ENCODE data around the gene SRPK2. TPM values are rescaled to one million over a fixed set of nuclear protein-coding genes. Genes with fewer than 3 reads are reported as not detected.

Gene SRPK2
- polyA plus RNA-seq, 1 of the 3 experiments (the other 2 are of a cell fraction): 15.4 TPM

- Histone ChIP-seq H3K4me3 (ENCODE audit: low read depth in 2 of 2, low read length in 1 of 2) (no peak overlapping the region), H3K4me1 (ENCODE audit: control insufficient read depth in 1 of 2, insufficient read depth in 2 of 2, low read depth in 1 of 2, low read length in 1 of 2) (peaks cover 6 to 26% of the 10 kb centered on the region in 2 experiments; a peak in 3 of 4 replicates), H3K27ac (ENCODE audit: low read depth in 2 of 2, low read length in 1 of 2) (no peak overlapping the region), H3K27me3 (ENCODE audit: insufficient read depth) (no peaks in the 10 kb centered on the region), H3K9me3 (no peaks in the 10 kb centered on the region), H2AFZ (ENCODE audit: low read depth) (no peak overlapping the region), H3K79me2 (ENCODE audit: insufficient read depth) (peaks cover 99% of the 10 kb centered on the region), H4K20me1 (ENCODE audit: insufficient read depth) (peaks cover 76% of the 10 kb centered on the region), H3K9me2 (no peaks in the 10 kb centered on the region), H3K36me3 (replicated peaks in 1 of 2; ENCODE audit: control insufficient read depth in 1 of 2, insufficient read depth in 2 of 2, low read length in 1 of 2) (peaks cover 0 to 11% of the 10 kb centered on the region in 2 experiments), H3K9ac (no peak overlapping the region), H3K4me2 (no peak overlapping the region), H3F3A (replicated peaks; ENCODE audit: insufficient read depth) (peaks cover 9% of the 10 kb centered on the region)
- ChIA-PET CTCF (interaction anchor here (0.6 kb wide), 1 partner anchor 237 kb away, joined by 3 read pairs; no protein-coding TSS in a partner anchor), POLR2A (no interaction called here)
- TF ChIP-seq TCF12 (IDR thresholded peaks at IDR 0.05): no peak
- peak; percentile 10; the same call in 1 of the 2 replicates for TF ChIP-seq FOSL2 (IDR thresholded peaks at IDR 0.05; ENCODE audit: borderline replicate concordance, low read depth)
- 86% methylated on average over 4 of the region's 4 CpGs for WGBS (ENCODE audit: low lambda C conversion rate)
- DNase-seq: no peak
Observed at GRCh38 chr7:105218215-105218614, 170.5 kb downstream of the SRPK2 start.

- no peak overlapping the region for H2AFZ ChIP-seq (ENCODE audit: low read depth)
- H3K9me2 ChIP-seq: no peaks in the 10 kb centered on the region
- ChIA-PET CTCF (no interaction called here), POLR2A (no interaction called here)
- peaks cover 0 to 9% of the 10 kb centered on the region in 2 experiments for H3K36me3 ChIP-seq (replicated peaks in 1 of 2; ENCODE audit: control insufficient read depth in 1 of 2, insufficient read depth in 2 of 2, low read length in 1 of 2)
- H3F3A ChIP-seq (replicated peaks; ENCODE audit: insufficient read depth): peaks cover 9% of the 10 kb centered on the region
- no peak overlapping the region for H3K4me3 ChIP-seq (ENCODE audit: low read depth in 2 of 2, low read length in 1 of 2)
- H3K9ac ChIP-seq: no peak overlapping the region
- H3K79me2 ChIP-seq (ENCODE audit: insufficient read depth): peaks cover 98% of the 10 kb centered on the region
- DNase-seq: no peak
- H3K4me2 ChIP-seq: no peak overlapping the region
- TF ChIP-seq REST (IDR thresholded peaks at IDR 0.05; ENCODE audit: low read depth, low read length) (no peak), GATA2 (CRISPR knock-in tag; IDR thresholded peaks at IDR 0.05) (no peak), RXRA (IDR thresholded peaks at IDR 0.05; ENCODE audit: borderline replicate concordance, low read depth) (no peak), FOXM1 (IDR thresholded peaks at IDR 0.05; ENCODE audit: low read depth) (no peak), YY1 (IDR thresholded peaks at IDR 0.05; ENCODE audit: low read depth) (no peak), RFX5 (IDR thresholded peaks at IDR 0.05; ENCODE audit: low read length) (no peak), GABPA (IDR thresholded peaks at IDR 0.05; ENCODE audit: low read depth) (no peak), FOSL2 (IDR thresholded peaks at IDR 0.05; ENCODE audit: borderline replicate concordance, low read depth) (no peak), POLR2AphosphoS5 (IDR thresholded peaks at IDR 0.05; ENCODE audit: low read depth, low read length) (no peak), EP300 (IDR thresholded peaks at IDR 0.05; ENCODE audit: borderline replicate concordance in 1 of 2, low read depth in 1 of 2, low read length in 1 of 2) (no peak), CHD2 (IDR thresholded peaks at IDR 0.05; ENCODE audit: low read length, partially characterized antibody) (no peak), SIN3A (IDR thresholded peaks at IDR 0.05; ENCODE audit: borderline replicate concordance, low read depth, low read length) (no peak)
- peaks cover 3 to 14% of the 10 kb centered on the region in 2 experiments; a peak in 3 of 4 replicates for H3K4me1 ChIP-seq (ENCODE audit: control insufficient read depth in 1 of 2, insufficient read depth in 2 of 2, low read depth in 1 of 2, low read length in 1 of 2)
- no peak overlapping the region for H3K27ac ChIP-seq (ENCODE audit: low read depth in 2 of 2, low read length in 1 of 2)
- WGBS (ENCODE audit: low lambda C conversion rate): 94% methylated on average over 3 of the region's 3 CpGs
- H3K9me3 ChIP-seq: no peaks in the 10 kb centered on the region
- H3K27me3 ChIP-seq (ENCODE audit: insufficient read depth): no peaks in the 10 kb centered on the region
- peaks cover 88% of the 10 kb centered on the region for H4K20me1 ChIP-seq (ENCODE audit: insufficient read depth)
Observed at GRCh38 chr7:105216786-105217185, 171.9 kb downstream of the SRPK2 start.

Data from SK-N-SH (cell line).